DND-41 (cell line): Measurements from ENCODE around the gene QSOX1.

Source experiments
- ATAC-seq: fragments of 200-7000 bp; cut with Tn5 transposase; 3 replicates; pipeline ENCODE4 v1.9.1; 2021; ENCODE audit warnings: low read depth; ENCODE audit not compliant: insufficient read depth
- DNase-seq: peaks from one replicate; pipeline ENCODE4 v3.0.0-alpha.2; 2020
- H2AFZ ChIP-seq: 2 replicates; pipeline ENCODE4 v1.6.0; 2012; ENCODE audit warnings: low read depth, low read length
- H3K27ac ChIP-seq: 2 replicates; pipeline ENCODE4 v1.5.1; 2012; ENCODE audit warnings: low read length, inconsistent platforms
- H3K27me3 ChIP-seq: fragments of 200-600 bp; sonication (generic); 2 replicates; pipeline ENCODE4 v1.6.0; 2012; ENCODE audit warnings: low read length, mild to moderate bottlenecking, inconsistent platforms; ENCODE audit not compliant: insufficient read depth, poor library complexity
- H3K36me3 ChIP-seq: 2 replicates; pipeline ENCODE4 v1.5.1; 2012; ENCODE audit warnings: low read length, inconsistent platforms; ENCODE audit not compliant: insufficient read depth
- H3K4me1 ChIP-seq: 2 replicates; pipeline ENCODE4 v1.5.1; 2012; ENCODE audit warnings: mild to moderate bottlenecking, low read length; ENCODE audit not compliant: insufficient read depth
- H3K4me2 ChIP-seq: 2 replicates; pipeline ENCODE4 v1.6.0; 2012; ENCODE audit warnings: mild to moderate bottlenecking, moderate library complexity, low read length, inconsistent platforms; ENCODE audit not compliant: insufficient read depth
- H3K4me3 ChIP-seq, 2 experiments: fragments of 200-600 bp in 1 of 2; shearing (Covaris generic) in 1 of 2; 2 replicates each; pipeline ENCODE4 v1.5.1; 2012 to 2016; ENCODE audit warnings: inconsistent platforms in 2 of 2, low read length in 2 of 2, mild to moderate bottlenecking in 2 of 2, low read depth in 1 of 2, moderate library complexity in 1 of 2
- H3K79me2 ChIP-seq: 2 replicates; pipeline ENCODE4 v1.6.0; 2012; ENCODE audit warnings: low read length, inconsistent platforms; ENCODE audit not compliant: insufficient read depth
- H3K9ac ChIP-seq: 2 replicates; pipeline ENCODE4 v1.6.0; 2012; ENCODE audit warnings: low read depth, mild to moderate bottlenecking, inconsistent platforms, low read length, moderate library complexity
- H3K9me3 ChIP-seq: 2 replicates; pipeline ENCODE4 v1.5.1; 2012; ENCODE audit warnings: low read length, moderate library complexity, mild to moderate bottlenecking, inconsistent platforms; ENCODE audit not compliant: insufficient read depth, severe bottlenecking
- H4K20me1 ChIP-seq: 2 replicates; pipeline ENCODE4 v1.6.0; 2012; ENCODE audit warnings: low read length; ENCODE audit not compliant: insufficient read depth
- EZH2 ChIP-seq: IDR thresholded peaks from 3 replicates; pipeline ENCODE4 v1.6.1; 2012; ENCODE audit warnings: borderline replicate concordance, low read depth, mild to moderate bottlenecking, moderate library complexity, low read length, inconsistent platforms; ENCODE audit not compliant: severe bottlenecking
- TF ChIP-seq, protein P1 (sequence below): IDR thresholded peaks from 2 replicates; pipeline ENCODE4 v1.5.1; 2012; ENCODE audit warnings: borderline replicate concordance, low read length, moderate library complexity, mild to moderate bottlenecking; ENCODE audit not compliant: poor library complexity, severe bottlenecking; ENCODE audit errors: extremely low read depth

The QSOX1 gene

DNA sequence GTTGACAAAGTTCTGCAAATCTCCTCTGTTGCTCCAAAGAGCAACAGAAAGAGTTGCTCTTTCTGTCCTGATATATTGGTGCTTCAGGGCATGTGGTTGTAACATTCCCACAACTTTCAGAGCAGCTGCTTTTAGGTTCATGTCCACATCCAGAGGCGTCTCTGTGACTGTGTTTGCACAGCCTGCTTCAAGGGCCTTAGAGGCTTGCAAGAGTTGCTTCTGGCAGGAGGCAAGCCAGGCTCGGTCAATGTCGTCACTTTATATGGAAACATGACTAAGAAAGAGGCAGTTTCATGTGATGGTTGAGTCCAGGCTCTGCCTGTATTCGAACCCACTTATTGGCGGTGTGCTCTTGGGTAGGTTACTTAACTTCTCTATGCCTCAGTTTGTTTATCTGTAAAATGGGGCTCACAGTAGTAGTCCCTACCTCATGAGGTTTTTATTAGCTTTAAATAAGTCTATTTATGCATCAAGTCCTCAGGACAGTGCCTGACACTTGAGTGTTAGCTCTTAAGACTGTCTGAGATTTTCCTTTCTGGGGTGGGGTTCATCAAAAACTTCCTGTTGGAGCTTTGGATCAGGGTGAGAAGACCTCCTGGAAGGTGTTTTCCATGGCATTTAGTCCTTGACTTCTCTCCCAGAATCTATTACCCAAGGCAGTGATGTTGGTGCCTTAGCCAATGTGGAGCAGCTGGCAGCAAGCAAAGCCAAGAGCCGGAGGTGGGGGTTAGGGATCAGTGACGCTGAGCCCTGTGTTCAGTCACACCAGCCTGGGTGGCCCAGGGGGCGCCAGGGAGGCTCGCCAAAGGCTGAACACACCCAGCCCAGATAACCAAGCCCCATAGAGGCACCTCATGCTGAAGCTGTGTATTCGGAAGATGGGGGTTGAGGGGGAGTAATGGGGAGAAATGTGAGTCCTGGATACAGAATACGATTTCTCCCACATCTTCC lies 94.3 kb downstream of the QSOX1 start:
- Histone ChIP-seq H2AFZ (no peak overlapping the region), H3K79me2 (no peaks in the 10 kb centered on the region), H3K36me3 (no peaks in the 10 kb centered on the region), H3K27ac (no peak overlapping the region), H3K9me3 (no peaks in the 10 kb centered on the region), H3K4me3 (no peak overlapping the region), H3K27me3 (no peaks in the 10 kb centered on the region), H4K20me1 (no peaks in the 10 kb centered on the region; the same call in 1 of the 2 replicates), H3K4me2 (no peak overlapping the region), H3K4me1 (peaks cover 4% of the 10 kb centered on the region; the same call in 1 of the 2 replicates), H3K9ac (no peak overlapping the region)
- ATAC-seq (peak; percentile 56; the same call in 1 of the 3 replicates), DNase-seq (peak; percentile 41)
- no peak for TF ChIP-seq EZH2
- TF ChIP-seq, protein P1, sequence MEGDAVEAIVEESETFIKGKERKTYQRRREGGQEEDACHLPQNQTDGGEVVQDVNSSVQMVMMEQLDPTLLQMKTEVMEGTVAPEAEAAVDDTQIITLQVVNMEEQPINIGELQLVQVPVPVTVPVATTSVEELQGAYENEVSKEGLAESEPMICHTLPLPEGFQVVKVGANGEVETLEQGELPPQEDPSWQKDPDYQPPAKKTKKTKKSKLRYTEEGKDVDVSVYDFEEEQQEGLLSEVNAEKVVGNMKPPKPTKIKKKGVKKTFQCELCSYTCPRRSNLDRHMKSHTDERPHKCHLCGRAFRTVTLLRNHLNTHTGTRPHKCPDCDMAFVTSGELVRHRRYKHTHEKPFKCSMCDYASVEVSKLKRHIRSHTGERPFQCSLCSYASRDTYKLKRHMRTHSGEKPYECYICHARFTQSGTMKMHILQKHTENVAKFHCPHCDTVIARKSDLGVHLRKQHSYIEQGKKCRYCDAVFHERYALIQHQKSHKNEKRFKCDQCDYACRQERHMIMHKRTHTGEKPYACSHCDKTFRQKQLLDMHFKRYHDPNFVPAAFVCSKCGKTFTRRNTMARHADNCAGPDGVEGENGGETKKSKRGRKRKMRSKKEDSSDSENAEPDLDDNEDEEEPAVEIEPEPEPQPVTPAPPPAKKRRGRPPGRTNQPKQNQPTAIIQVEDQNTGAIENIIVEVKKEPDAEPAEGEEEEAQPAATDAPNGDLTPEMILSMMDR: peak; percentile 44

DNA sequence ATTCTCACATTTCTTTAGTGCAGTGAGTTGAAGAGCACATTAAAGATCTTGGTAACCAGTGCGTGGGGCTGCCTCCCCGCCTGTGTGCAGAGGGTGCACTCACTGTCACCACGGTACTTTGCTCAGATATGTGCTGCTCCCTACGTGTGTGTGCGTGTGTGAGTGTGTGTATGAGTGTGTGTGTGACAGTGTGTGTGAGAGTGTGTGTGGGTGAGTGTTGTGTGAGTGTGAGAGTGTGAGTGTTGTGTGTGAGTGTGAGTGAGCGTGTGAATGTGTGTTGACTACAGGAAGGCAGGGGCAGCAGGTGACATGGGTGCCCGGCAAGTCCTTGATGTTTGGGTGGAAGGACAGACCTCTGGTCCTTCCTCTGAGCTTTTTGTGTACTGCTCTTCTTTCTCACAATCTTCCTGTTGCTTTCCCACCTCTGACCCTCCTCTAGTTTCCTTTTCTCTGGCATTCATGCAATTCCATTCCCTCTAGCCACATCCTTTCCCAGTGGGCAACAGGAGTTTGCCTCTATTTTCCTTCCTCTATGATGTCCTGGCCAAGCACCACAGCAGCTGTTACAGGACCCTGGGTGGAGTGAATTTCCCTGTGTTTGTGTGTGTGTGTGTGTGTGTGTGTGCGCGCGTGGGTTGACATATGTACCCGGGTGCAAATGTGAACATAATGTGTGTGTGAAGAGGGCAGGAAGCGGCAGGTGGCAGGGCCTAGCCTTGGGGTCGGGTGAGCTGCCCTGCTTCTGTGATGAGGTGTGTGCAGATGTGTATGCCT lies 95.2 kb downstream of the QSOX1 start:
- ATAC-seq (peak; percentile 59), DNase-seq (peak; percentile 28)
- H3K36me3 ChIP-seq: no peaks in the 10 kb centered on the region
- H3K4me3 ChIP-seq: no peak overlapping the region
- TF ChIP-seq EZH2: no peak
- TF ChIP-seq, protein P1: no peak
- H4K20me1 ChIP-seq: no peaks in the 10 kb centered on the region; the same call in 1 of the 2 replicates
- H3K4me1 ChIP-seq: peaks cover 4% of the 10 kb centered on the region; the same call in 1 of the 2 replicates
- H3K79me2 ChIP-seq: no peaks in the 10 kb centered on the region
- H3K27ac ChIP-seq: no peak overlapping the region
- no peak overlapping the region for H3K9ac ChIP-seq
- H3K4me2 ChIP-seq: no peak overlapping the region
- no peaks in the 10 kb centered on the region for H3K27me3 ChIP-seq
- H2AFZ ChIP-seq: no peak overlapping the region
- H3K9me3 ChIP-seq: no peaks in the 10 kb centered on the region

DNA sequence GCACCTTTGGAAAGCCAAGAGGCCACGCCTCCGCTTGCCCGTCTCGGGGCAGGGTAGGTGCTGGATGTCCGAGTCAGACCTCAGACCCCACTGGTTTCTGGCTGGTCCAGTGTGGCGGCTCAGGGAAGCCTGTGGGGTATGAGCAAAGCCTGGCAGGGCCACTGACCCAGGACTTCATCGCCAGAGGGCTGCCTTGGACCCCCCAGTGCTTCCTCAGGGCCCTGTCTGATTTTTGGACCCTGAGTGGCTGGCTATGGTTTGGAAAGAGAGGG lies 95.8 kb downstream of the QSOX1 start:
- no peaks in the 10 kb centered on the region for H3K36me3 ChIP-seq
- H3K79me2 ChIP-seq: no peaks in the 10 kb centered on the region
- H3K4me2 ChIP-seq: no peak overlapping the region
- ATAC-seq (no peak), DNase-seq (no peak)
- H3K4me3 ChIP-seq: no peak overlapping the region
- H3K9ac ChIP-seq: no peak overlapping the region
- H3K27ac ChIP-seq: no peak overlapping the region
- no peaks in the 10 kb centered on the region for H3K27me3 ChIP-seq
- no peak overlapping the region for H2AFZ ChIP-seq
- H4K20me1 ChIP-seq: no peaks in the 10 kb centered on the region; the same call in 1 of the 2 replicates
- peaks cover 4% of the 10 kb centered on the region; the same call in 1 of the 2 replicates for H3K4me1 ChIP-seq
- no peaks in the 10 kb centered on the region for H3K9me3 ChIP-seq
- TF ChIP-seq, protein P1: no peak
- TF ChIP-seq EZH2: no peak
